Right cardiac atrium (tissue), 5 donors: ENCODE results near the gene FAM89A. TPM values are rescaled to one million over a fixed set of nuclear protein-coding genes. Genes with fewer than 3 reads are reported as not detected.
"Not testable (repeated sequence)": the region's sequence is repeated elsewhere in the genome, so short reads cannot be mapped to it uniquely, and the experiment has no call there.

Experiments used
- ATAC-seq, 2 donors: fragments of 200-7000 bp; cut with Tn5 transposase; one replicate each; pipeline versions ENCODE4 v1.8.0 to v1.9.1; 2020; ENCODE audit warnings: moderate library complexity in 2 of 2, mild to moderate bottlenecking in 1 of 2
- DNase-seq, 3 donors: peaks; one replicate each; pipeline ENCODE4 v3.0.0-alpha.2; 2020
- H3K27ac ChIP-seq: one replicate; pipeline ENCODE4 v1.5.1; 2013; ENCODE audit warnings: mild to moderate bottlenecking, low read length, control low read depth, moderate library complexity
- H3K27me3 ChIP-seq: one replicate; pipeline ENCODE4 v1.6.1; 2013; ENCODE audit not compliant: control insufficient read depth, insufficient read depth
- H3K4me1 ChIP-seq: one replicate; pipeline ENCODE4 v1.6.1; 2013; ENCODE audit warnings: low read length; ENCODE audit not compliant: control insufficient read depth, insufficient read depth
- H3K4me3 ChIP-seq: one replicate; pipeline ENCODE4 v1.5.1; 2013; ENCODE audit warnings: low read length, control low read depth
- H3K9me3 ChIP-seq: one replicate; pipeline ENCODE4 v1.6.1; 2013; ENCODE audit warnings: low read length; ENCODE audit not compliant: control insufficient read depth
- WGBS: extraction: QIAGEN DNeasy Blood & Tissue Kit; methylation state at CpG from one replicate; pipeline ENCODE4 v1.1.7; 2013; 5-methylcytosine and 5-hydroxymethylcytosine counted together
- intact Hi-C, 4 donors: fragments of 100-400 bp; cut with DNase I; formaldehyde crosslinking; loops; one replicate each; pipeline versions ENCODE4 v1.11.0 to v1.14.0; 2022 to 2023
- polyA plus RNA-seq: library from polyadenylated mRNA; stranded (reverse); fragments of 200-250 nt; gene quantifications from one replicate; pipeline ENCODE4 v1.2.3, GENCODE V29; 2013
- total RNA-seq, 4 donors: library from RNA; stranded (reverse); fragmentation: NEBNext Ultra II Directional; extraction: Animal tissue kit (Norgen Biotek cat#: 25700); gene quantifications; one replicate each; pipeline ENCODE4 v1.2.1, GENCODE V29; 2021
- donor health status: healthy with polysubstance abuse.
- donor health status: DM: no; HTN: yes; CAD: no.
- donor health status: DM: no; HTN: no; CAD: no.
- donor health status: DM: no; HTN: yes; CAD: no; lungs with severe emphysema.
- donor health status: DM: yes; HTN: yes; CAD: no.

Gene FAM89A
- total and polyA plus RNA-seq, 5 donors = 2.3 to 7.7 (median 5.6) TPM

DNA sequence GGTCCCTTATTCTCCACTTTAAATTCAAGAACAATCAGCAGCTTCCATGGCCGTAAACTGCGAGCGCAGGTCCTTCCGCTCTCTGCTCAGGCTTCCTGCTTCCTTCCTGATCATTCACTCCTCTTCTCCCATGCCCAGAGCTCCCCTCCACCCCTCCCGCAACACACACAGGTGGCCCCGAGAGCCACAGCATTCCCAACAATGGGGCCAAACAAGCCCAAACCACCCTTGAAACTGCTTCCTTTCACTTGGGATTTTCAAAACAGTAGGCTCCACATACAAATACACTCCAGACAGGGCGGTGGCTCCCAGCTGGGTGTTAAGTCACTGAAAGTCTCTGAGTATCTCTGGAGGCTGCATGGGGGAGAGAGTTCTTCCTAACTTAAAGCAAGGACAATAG, 11.4 kb downstream of the FAM89A start:
- H3K4me3 ChIP-seq = no peak overlapping the region
- H3K4me1 ChIP-seq = no peaks in the 10 kb centered on the region
- no peak overlapping the region for H3K27ac ChIP-seq
- intact Hi-C loops = no loop called here
- WGBS = 60% methylated on average over 7 of the region's 7 CpGs
- H3K27me3 ChIP-seq = no peaks in the 10 kb centered on the region
- DNase-seq = no peak
- no peaks in the 10 kb centered on the region for H3K9me3 ChIP-seq
- peak; percentile 41 to 55 for ATAC-seq

- no peaks in the 10 kb centered on the region for H3K4me1 ChIP-seq
- intact Hi-C loops = no loop called here
- WGBS = 95% methylated on average over 10 of the region's 10 CpGs
- ATAC-seq (no peak), DNase-seq (no peak)
- no peak overlapping the region for H3K27ac ChIP-seq
- H3K4me3 ChIP-seq = no peak overlapping the region
- H3K27me3 ChIP-seq = no peaks in the 10 kb centered on the region
- H3K9me3 ChIP-seq = no peaks in the 10 kb centered on the region
Observed at GRCh38 chr1:231027971-231028370, 12.1 kb downstream of the FAM89A start.

GRCh38 chr1:231027136-231027925, 12.7 kb downstream of the FAM89A start:
- Histone ChIP-seq H3K27me3 (no peaks in the 10 kb centered on the region), H3K4me1 (no peaks in the 10 kb centered on the region), H3K4me3 (no peak overlapping the region), H3K9me3 (no peaks in the 10 kb centered on the region), H3K27ac (no peak overlapping the region)
- intact Hi-C loops = no loop called here
- ATAC-seq (no peak), DNase-seq (no peak)
- 85% methylated on average over 23 of the region's 23 CpGs for WGBS

GRCh38 chr1:231026576-231026975, 13.5 kb downstream of the FAM89A start:
- no peak for ATAC-seq

DNA sequence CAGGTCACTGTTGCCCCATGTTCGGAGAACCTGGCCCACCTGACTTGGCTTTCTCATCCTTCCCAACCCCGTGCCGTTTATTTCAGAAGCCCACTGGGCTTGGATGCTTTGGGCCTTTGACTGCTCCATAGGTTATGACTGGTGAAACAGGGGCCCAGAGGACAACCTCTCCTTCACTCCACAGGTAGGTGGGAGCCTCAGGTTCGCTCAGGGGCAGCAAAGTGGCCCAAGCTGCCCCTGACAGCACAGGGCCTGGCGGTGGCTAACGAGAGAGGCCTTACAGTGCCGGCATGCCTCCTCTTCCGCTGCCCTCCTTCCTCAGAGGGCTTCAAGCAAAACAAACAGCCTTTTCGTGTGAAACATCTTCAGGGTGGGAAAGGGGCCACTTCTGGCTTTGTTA, 16.9 kb downstream of the FAM89A start:
- H3K27ac ChIP-seq = no peak overlapping the region
- ATAC-seq = no peak
- no peak overlapping the region for H3K4me3 ChIP-seq
- DNase-seq = no peak
- H3K9me3 ChIP-seq = no peaks in the 10 kb centered on the region
- intact Hi-C loops = no loop called here
- no peaks in the 10 kb centered on the region for H3K4me1 ChIP-seq
- 91% methylated on average over 9 of the region's 9 CpGs for WGBS
- H3K27me3 ChIP-seq = no peaks in the 10 kb centered on the region

More at GRCh38 chr1:231026576-231026975, 13.5 kb downstream of the FAM89A start:
- Histone ChIP-seq H3K4me1 (no peaks in the 10 kb centered on the region), H3K27me3 (no peaks in the 10 kb centered on the region), H3K4me3 (no peak overlapping the region), H3K9me3 (no peaks in the 10 kb centered on the region), H3K27ac (no peak overlapping the region)
- no peak for DNase-seq
- intact Hi-C loops = no loop called here
- 85% methylated on average over 6 of the region's 6 CpGs for WGBS

DNA sequence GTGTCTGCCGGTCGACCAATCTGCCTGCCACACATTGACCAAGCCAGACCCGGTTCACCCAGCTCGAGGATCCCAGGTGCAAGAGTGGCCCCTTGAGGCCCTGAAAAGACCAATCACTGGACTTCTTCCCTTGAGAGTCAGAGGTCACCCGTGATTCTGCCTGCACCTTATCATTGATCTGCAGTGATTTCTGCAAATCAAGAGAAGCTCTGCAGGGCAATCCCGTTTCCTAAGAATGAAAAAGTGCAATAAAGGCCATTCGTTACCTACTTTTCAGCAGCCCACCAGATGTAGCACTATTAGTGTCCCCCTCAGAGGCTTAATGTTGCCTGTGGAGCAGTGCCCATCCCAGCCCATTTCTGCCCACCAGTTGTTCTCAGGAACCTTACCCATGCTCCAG, 17.5 kb downstream of the FAM89A start:
- H3K27me3 ChIP-seq, H3K9me3 ChIP-seq, intact Hi-C loops, H3K4me3 ChIP-seq, DNase-seq, H3K27ac ChIP-seq, H3K4me1 ChIP-seq, ATAC-seq: not testable (repeated sequence)
- WGBS = 93% methylated on average over 7 of the region's 7 CpGs

DNA sequence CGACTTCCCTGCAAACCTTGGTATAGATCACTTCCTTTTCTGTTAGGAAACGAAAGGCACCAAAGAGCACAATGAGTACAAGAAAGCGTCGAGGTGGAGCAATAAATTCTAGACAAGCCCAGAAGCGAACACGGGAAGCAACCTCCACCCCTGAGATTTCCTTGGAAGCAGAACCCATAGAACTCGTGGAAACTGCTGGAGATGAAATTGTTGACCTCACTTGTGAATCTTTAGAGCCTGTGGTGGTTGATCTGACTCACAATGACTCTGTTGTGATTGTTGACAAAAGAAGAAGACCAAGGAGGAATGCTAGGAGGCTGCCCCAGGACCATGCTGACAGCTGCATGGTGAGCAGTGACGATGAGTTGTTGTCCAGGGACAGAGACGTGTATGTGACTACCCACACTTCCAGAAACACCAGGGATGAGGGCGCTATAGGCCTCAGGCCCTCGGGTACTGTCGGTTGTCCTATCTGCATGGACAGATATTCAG, 18.5 kb downstream of the FAM89A start:
- DNase-seq (no peak), ATAC-seq (peak in 1 of 2 donors; percentile 31)
- intact Hi-C loops = no loop called here
- Histone ChIP-seq H3K27ac (peak overlapping the region; percentile 23), H3K9me3 (no peaks in the 10 kb centered on the region), H3K4me1 (no peaks in the 10 kb centered on the region), H3K4me3 (no peak overlapping the region), H3K27me3 (no peaks in the 10 kb centered on the region)
- 78% methylated on average over 12 of the region's 12 CpGs for WGBS

GRCh38 chr1:231020816-231021215, 19.2 kb downstream of the FAM89A start:
- Histone ChIP-seq H3K27ac (no peak overlapping the region), H3K4me1 (no peaks in the 10 kb centered on the region), H3K27me3 (no peaks in the 10 kb centered on the region), H3K4me3 (no peak overlapping the region), H3K9me3 (no peaks in the 10 kb centered on the region)
- DNase-seq (no peak), ATAC-seq (no peak)
- intact Hi-C loops = no loop called here
- 56% methylated on average over 7 of the region's 7 CpGs for WGBS

GRCh38 chr1:231020139-231020601, 19.9 kb downstream of the FAM89A start:
- WGBS = 72% methylated on average over 14 of the region's 14 CpGs
- Histone ChIP-seq H3K27me3 (no peaks in the 10 kb centered on the region), H3K9me3 (no peaks in the 10 kb centered on the region), H3K4me3 (no peak overlapping the region), H3K4me1 (no peaks in the 10 kb centered on the region), H3K27ac (no peak overlapping the region)
- ATAC-seq (peak in 1 of 2 donors; percentile 51), DNase-seq (no peak)
- intact Hi-C loops = no loop called here

- intact Hi-C loops = no loop called here
- Histone ChIP-seq H3K4me3 (no peak overlapping the region), H3K27ac (no peak overlapping the region), H3K4me1 (no peaks in the 10 kb centered on the region), H3K27me3 (no peaks in the 10 kb centered on the region), H3K9me3 (no peaks in the 10 kb centered on the region)
- DNase-seq = no peak
- ATAC-seq = no peak
- 94% methylated on average over 14 of the region's 14 CpGs for WGBS
Observed at GRCh38 chr1:231019711-231020110, 20.3 kb downstream of the FAM89A start.

GRCh38 chr1:231016966-231017365, 23.1 kb downstream of the FAM89A start:
- Histone ChIP-seq H3K27ac (no peak overlapping the region), H3K4me1 (no peaks in the 10 kb centered on the region), H3K4me3 (no peak overlapping the region), H3K27me3 (no peaks in the 10 kb centered on the region), H3K9me3 (no peaks in the 10 kb centered on the region)
- DNase-seq = no peak
- WGBS = 91% methylated on average over 5 of the region's 5 CpGs
- ATAC-seq = no peak
- intact Hi-C loops = no loop called here
